ES-I3 (cell line): ENCODE data around the gene EIF2A.
"Not testable (repeated sequence)": the region's sequence is repeated elsewhere in the genome, so short reads cannot be mapped to it uniquely, and the experiment has no call there.

Experiments
- H3K36me3 ChIP-seq: 2 replicates; pipeline ENCODE4 v1.6.1; 2013; ENCODE audit warnings: mild to moderate bottlenecking, low read length, control low read depth, moderate library complexity; ENCODE audit not compliant: insufficient read depth
- H3K4me1 ChIP-seq: 2 replicates; pipeline ENCODE4 v1.6.1; 2013; ENCODE audit warnings: mild to moderate bottlenecking, control low read depth, low read length; ENCODE audit not compliant: insufficient read depth
- H3K9ac ChIP-seq: 2 replicates; pipeline ENCODE4 v1.6.1; 2013; ENCODE audit warnings: low read depth, mild to moderate bottlenecking, low read length, moderate library complexity
- H3K9me3 ChIP-seq: 2 replicates; pipeline ENCODE4 v1.6.1; 2013; ENCODE audit warnings: mild to moderate bottlenecking, low read length, moderate library complexity; ENCODE audit not compliant: control insufficient read depth, insufficient read depth

Gene EIF2A

GRCh38 chr3:150603153-150603979 is 56.8 kb downstream of the EIF2A start, which contains the start of gene SELENOT:
TSS of gene SELENOT (plus strand) at chr3:150603321. CDS start at chr3:150603363, 42 bp downstream.
- Histone ChIP-seq H3K36me3 (no peaks in the 10 kb centered on the region), H3K9ac (peak within 1 kb of the TSS; percentile 81), H3K4me1 (peaks cover 36% of the 10 kb centered on the region), H3K9me3 (no peaks in the 10 kb centered on the region)

GRCh38 chr3:150603980-150604319 is 57.4 kb downstream of the EIF2A start:
- no peaks in the 10 kb centered on the region for H3K36me3 ChIP-seq
- H3K9me3 ChIP-seq: no peaks in the 10 kb centered on the region
- peaks cover 30% of the 10 kb centered on the region for H3K4me1 ChIP-seq
- H3K9ac ChIP-seq: peak overlapping the region; percentile 81

GRCh38 chr3:150605998-150606641 is 59.5 kb downstream of the EIF2A start:
- no peaks in the 10 kb centered on the region for H3K36me3 ChIP-seq
- no peaks in the 10 kb centered on the region for H3K9me3 ChIP-seq
- H3K4me1 ChIP-seq: peaks cover 16% of the 10 kb centered on the region
- no peak overlapping the region for H3K9ac ChIP-seq

DNA sequence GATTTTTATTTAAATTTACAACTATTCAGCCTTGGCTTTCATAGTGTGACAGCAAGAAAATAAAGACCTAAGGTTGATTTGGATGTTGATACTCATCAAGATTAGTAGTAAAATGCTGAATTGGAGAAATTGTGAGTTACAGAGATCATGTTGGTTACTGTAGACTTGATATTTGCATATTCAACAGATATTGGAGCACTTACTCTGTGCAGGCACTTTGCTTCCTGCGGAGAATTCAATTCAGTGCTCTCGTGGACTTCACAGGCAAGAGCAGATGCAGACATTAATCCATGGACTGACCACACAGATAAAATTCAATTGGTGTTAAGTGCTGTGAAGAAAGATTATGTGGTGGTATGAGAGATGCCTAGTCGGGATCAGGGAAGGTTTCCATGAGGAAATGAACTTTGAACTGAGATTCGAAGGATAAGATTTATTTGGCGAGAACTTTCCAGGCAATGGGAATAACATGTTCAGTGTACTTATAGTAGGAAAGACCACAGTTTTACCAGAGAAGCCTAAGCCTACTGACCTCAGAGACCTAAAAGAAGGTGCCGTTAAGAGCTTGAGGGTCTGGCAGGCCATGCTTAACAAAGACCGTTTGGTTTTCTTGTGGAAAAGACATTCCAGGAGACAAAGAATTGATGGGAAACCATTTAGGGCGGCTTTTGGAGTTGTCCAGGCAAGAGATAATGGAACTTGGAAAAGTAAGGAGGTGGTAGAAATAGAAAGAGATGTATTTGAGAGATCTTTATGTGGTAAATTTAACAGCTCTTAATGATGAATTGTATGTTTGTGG is 60.9 kb downstream of the EIF2A start:
- Histone ChIP-seq H3K9ac (no peak overlapping the region), H3K36me3 (no peaks in the 10 kb centered on the region), H3K9me3 (no peaks in the 10 kb centered on the region), H3K4me1 (peaks cover 16% of the 10 kb centered on the region)

- Histone ChIP-seq H3K4me1 (peaks cover 16% of the 10 kb centered on the region), H3K9ac (no peak overlapping the region), H3K9me3 (peaks cover 2% of the 10 kb centered on the region; the same call in 1 of the 2 replicates), H3K36me3 (peaks cover 3% of the 10 kb centered on the region)
Measured at GRCh38 chr3:150609988-150610387, 63.4 kb downstream of the EIF2A start.

DNA sequence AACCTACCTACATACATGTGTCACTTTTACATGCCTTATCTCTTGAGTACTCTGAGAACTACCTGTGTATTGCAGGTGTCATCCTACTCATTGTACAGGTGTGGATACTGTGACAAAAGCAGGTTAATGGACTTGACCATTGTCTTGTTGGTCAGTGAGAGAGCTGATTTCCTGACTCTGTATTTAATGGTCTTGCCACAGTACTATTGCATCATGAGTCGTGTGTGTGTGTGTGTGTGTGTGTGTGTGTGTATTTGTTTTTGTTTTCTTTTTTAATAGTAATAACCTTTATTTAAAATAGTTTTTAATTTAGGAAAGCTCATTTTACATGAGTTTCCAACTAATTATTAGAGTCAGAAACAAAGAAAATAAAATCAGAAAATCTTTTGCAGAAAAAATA is 64.2 kb downstream of the EIF2A start:
- peaks cover 2% of the 10 kb centered on the region; the same call in 1 of the 2 replicates for H3K9me3 ChIP-seq
- H3K4me1 ChIP-seq: peaks cover 10% of the 10 kb centered on the region
- H3K9ac ChIP-seq: no peak overlapping the region
- H3K36me3 ChIP-seq: peaks cover 3% of the 10 kb centered on the region

DNA sequence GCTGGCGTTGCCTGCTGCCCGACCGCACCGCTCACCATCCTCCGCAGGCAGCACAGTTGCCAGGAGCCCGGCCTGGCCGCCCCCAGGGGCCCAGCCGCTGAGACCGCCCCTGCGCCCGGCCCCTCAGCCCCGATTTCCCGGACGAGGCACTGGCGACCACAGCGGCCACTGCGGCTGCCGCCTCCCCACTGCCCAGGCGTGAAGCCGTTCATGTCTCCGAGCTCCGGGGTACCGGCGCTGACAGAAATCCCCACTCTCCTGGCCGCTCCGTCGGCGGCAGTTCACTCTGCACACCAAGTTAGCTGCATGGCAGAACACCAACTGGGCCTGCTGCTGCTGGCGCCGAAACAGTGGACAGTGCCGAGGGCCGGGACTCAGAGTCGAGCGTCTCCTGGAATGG is 65.1 kb downstream of the EIF2A start:
- peaks cover 2% of the 10 kb centered on the region; the same call in 1 of the 2 replicates for H3K9me3 ChIP-seq
- peaks cover 3% of the 10 kb centered on the region for H3K36me3 ChIP-seq
- no peak overlapping the region for H3K9ac ChIP-seq
- peaks cover 8% of the 10 kb centered on the region for H3K4me1 ChIP-seq

DNA sequence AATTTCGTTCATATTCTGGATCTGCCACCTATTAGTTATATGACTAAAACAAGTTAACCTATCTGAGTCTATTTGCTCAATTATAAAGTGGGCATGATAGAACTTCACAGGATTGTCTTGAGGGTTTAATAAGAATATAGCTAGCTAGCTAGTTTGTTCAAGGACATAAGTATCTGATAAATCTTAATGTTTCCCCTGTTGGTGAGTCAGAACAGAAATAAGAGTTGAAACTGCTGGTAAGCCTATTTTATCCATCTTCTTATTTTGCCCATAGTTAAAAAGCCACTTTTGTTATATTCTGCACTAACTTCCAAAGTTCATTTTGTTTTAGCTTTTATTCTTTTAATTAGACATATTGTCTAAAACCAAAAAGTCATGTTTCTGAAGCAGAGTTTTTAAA is 65.9 kb downstream of the EIF2A start:
- Histone ChIP-seq H3K9ac (no peak overlapping the region), H3K9me3 (peaks cover 2% of the 10 kb centered on the region; the same call in 1 of the 2 replicates), H3K36me3 (peaks cover 3% of the 10 kb centered on the region), H3K4me1 (peaks cover 6% of the 10 kb centered on the region)

DNA sequence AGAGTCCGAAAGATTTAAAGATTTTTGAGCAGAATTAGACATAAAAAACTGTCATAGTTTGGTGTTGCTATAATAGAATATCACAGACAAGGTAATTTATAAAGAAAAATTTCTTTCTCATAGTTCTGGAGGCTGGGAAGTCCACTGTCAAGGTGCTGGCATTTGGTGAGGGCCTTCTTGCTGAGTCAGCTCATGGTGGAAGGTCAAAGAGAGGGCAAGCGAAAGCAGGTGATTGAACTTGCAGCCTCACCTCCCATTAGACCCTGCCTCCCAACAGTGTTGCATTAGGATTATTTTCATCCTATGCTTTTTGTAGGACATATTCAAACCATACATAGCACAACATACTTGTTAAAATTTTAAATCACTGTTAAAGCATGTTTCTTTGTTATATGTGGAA is 66.4 kb downstream of the EIF2A start:
- H3K9me3 ChIP-seq: peaks cover 2% of the 10 kb centered on the region; the same call in 1 of the 2 replicates
- H3K36me3 ChIP-seq: peaks cover 3% of the 10 kb centered on the region
- H3K4me1 ChIP-seq: peaks cover under 1% of the 10 kb centered on the region; the same call in 1 of the 2 replicates
- H3K9ac ChIP-seq: no peak overlapping the region

DNA sequence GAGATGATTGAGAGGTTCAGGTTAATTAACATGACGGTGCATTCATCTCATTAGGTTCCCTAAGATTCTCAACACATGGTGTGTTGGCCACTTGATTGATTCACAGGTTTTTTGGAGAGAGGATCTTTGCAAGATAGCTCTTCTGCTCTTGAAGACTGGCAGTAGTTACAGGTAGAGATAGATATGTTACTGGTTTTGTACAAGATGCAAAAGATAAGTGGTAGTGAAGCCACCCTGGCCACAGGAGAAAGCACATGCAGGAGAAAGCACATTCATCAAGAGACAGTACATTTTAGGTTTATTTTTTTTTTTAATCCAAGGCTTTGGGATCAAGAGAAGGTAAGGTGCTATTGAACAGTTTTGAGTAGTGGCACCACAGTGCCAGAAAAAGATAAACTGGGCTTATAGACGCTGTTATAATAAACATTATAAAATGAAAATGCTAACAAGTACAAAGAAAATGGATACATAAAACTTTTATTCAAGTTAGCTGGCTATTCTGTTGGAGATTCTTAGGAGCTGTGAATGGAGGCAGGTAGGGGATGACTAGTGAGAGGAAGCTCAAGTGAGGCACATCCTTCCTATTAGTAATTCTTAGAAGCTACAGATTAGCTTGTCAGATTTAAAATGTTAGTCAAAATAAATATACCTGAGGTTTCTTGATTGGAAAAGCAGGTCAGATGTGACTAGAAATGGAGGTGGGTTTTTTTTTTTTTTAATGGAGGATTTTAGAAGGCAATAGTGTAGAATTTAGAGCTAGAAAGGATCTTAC is 67.3 kb downstream of the EIF2A start:
- Histone ChIP-seq H3K4me1 (no peaks in the 10 kb centered on the region), H3K9ac (no peak overlapping the region), H3K36me3 (peaks cover 3% of the 10 kb centered on the region), H3K9me3 (peaks cover 2% of the 10 kb centered on the region; the same call in 1 of the 2 replicates)

GRCh38 chr3:150620002-150620689 is 73.6 kb downstream of the EIF2A start:
- no peaks in the 10 kb centered on the region for H3K4me1 ChIP-seq
- H3K9me3 ChIP-seq: no peaks in the 10 kb centered on the region
- no peak overlapping the region for H3K9ac ChIP-seq
- H3K36me3 ChIP-seq: no peaks in the 10 kb centered on the region

DNA sequence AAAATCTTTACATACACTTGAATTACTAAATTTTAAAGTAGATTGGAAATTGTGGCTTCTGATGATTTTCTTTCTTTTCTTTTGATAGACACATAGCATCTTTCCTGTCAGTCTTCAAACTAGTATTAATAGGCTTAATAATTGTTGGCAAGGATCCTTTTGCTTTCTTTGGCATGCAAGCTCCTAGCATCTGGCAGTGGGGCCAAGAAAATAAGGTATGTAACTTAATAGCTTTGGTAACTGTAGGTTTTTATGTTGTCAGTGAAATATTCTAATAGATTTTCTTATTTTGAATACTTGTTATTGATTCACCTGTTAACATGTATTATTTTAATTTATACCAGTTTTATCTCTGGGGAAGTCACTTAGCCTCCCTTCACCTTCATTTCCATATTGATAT is 76.4 kb downstream of the EIF2A start:
- H3K4me1 ChIP-seq, H3K9ac ChIP-seq, H3K36me3 ChIP-seq, H3K9me3 ChIP-seq: not testable (repeated sequence)

DNA sequence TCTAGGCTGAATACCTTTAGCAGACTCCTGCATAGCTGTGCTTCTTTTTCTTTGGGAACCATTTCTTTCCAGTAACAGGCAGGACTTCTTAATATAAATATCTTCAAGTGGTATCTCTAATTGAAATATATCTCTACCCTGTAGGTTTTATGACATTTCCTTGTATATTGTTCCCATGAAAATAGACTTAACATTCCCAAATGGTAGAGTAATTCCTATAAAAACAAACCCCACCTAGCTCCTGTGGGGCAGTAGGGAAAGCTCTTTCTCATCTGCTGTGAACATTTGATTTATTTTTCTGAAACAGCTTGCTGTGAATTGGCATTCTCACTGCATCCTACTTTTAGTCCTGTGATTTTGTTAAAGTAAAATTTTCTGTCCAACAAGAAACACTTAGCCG is 77.4 kb downstream of the EIF2A start:
- no peaks in the 10 kb centered on the region for H3K4me1 ChIP-seq
- H3K9ac ChIP-seq: no peak overlapping the region
- H3K36me3 ChIP-seq: 0 out of 2 replicates have a peak, but pooled peaks cover 7% of the 10 kb centered on the region
- no peaks in the 10 kb centered on the region for H3K9me3 ChIP-seq
